Measurements from ENCODE around the gene GCG.

The GCG gene

DNA sequence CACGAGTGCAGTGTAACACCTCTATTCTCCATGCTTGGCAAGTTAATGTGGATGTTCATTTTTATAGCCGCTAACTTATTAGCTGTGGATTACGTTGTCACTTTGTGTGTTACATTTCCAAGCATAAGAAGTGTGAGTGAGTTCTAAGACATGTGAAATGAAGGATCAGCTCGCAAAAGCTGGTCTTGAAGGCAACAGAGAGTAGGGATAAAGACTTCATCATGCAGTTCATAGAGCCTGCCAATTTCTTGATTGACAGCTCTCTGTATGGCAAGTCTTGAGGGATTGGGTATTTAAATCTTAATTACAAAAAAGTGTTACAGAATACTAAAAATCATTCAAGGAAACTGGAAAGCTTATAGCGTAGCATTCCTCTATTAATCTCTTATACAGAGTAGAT lies 52.2 kb downstream of the GCG start:
- Histone ChIP-seq H3K4me3 (ENCODE audit: low read depth in 1 of 2, low read length in 2 of 2) (no peak overlapping the region), H3K79me2 (ENCODE audit: insufficient read depth, low read length) (no peaks in the 10 kb centered on the region), H3K4me1 (ENCODE audit: insufficient read depth, low read length) (no peaks in the 10 kb centered on the region), H4K20me1 (ENCODE audit: insufficient read depth, low read length) (no peaks in the 10 kb centered on the region), H3K36me3 (ENCODE audit: insufficient read depth, low read length) (no peaks in the 10 kb centered on the region), H3K9ac (ENCODE audit: low read depth, low read length) (no peak overlapping the region), H3K27me3 (ENCODE audit: insufficient read depth, low read length, poor library complexity) (no peaks in the 10 kb centered on the region), H3K27ac (ENCODE audit: low read length) (no peak overlapping the region), H3K9me3 (ENCODE audit: insufficient read depth, low read length, severe bottlenecking) (no peaks in the 10 kb centered on the region), H2AFZ (ENCODE audit: low read depth, low read length) (no peak overlapping the region), H3K4me2 (ENCODE audit: insufficient read depth, low read length) (no peak overlapping the region)
- no peak for TF ChIP-seq EZH2 (IDR thresholded peaks at IDR 0.05; ENCODE audit: borderline replicate concordance, low read depth, low read length, severe bottlenecking)
- TF ChIP-seq, protein P1, sequence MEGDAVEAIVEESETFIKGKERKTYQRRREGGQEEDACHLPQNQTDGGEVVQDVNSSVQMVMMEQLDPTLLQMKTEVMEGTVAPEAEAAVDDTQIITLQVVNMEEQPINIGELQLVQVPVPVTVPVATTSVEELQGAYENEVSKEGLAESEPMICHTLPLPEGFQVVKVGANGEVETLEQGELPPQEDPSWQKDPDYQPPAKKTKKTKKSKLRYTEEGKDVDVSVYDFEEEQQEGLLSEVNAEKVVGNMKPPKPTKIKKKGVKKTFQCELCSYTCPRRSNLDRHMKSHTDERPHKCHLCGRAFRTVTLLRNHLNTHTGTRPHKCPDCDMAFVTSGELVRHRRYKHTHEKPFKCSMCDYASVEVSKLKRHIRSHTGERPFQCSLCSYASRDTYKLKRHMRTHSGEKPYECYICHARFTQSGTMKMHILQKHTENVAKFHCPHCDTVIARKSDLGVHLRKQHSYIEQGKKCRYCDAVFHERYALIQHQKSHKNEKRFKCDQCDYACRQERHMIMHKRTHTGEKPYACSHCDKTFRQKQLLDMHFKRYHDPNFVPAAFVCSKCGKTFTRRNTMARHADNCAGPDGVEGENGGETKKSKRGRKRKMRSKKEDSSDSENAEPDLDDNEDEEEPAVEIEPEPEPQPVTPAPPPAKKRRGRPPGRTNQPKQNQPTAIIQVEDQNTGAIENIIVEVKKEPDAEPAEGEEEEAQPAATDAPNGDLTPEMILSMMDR (IDR thresholded peaks at IDR 0.05; ENCODE audit: borderline replicate concordance, extremely low read depth, low read length, poor library complexity, severe bottlenecking): no peak
- ATAC-seq (ENCODE audit: insufficient read depth, low read depth) (no peak), DNase-seq (no peak)
